Activated naive CD8-positive, alpha-beta T cell treated with anti-CD3 and anti-CD28 coated beads, Interleukin-2, amount 50 U/mL, for 24 hours (primary cell): ENCODE results near the gene KDM5A.
"Not testable (repeated sequence)": the region's sequence is repeated elsewhere in the genome, so short reads cannot be mapped to it uniquely, and the experiment has no call there.

Experiments used
- ATAC-seq: fragments of 150-1000 bp; cut with Tn5 transposase; one replicate; pipeline ENCODE4 v1.10.0; 2021
- DNase-seq: peaks from one replicate; pipeline ENCODE4 v3.0.0; 2021
- H3K27ac Mint-ChIP-seq: one replicate; pipeline ENCODE4 v1.8.0; 2021; ENCODE audit warnings: mild to moderate bottlenecking, mixed read lengths
- H3K27me3 Mint-ChIP-seq: one replicate; pipeline ENCODE4 v1.8.0; 2021; ENCODE audit warnings: mixed read lengths
- H3K36me3 Mint-ChIP-seq: one replicate; pipeline ENCODE4 v1.8.0; 2021; ENCODE audit warnings: low read depth, mixed read lengths
- H3K4me1 Mint-ChIP-seq: one replicate; pipeline ENCODE4 v1.8.0; 2021; ENCODE audit warnings: mixed read lengths
- H3K4me3 Mint-ChIP-seq: one replicate; pipeline ENCODE4 v1.8.0; 2021; ENCODE audit warnings: mild to moderate bottlenecking, moderate library complexity, mixed read lengths
- H3K9me3 Mint-ChIP-seq: one replicate; pipeline ENCODE4 v1.8.0; 2021; ENCODE audit warnings: mixed read lengths

Gene KDM5A

DNA sequence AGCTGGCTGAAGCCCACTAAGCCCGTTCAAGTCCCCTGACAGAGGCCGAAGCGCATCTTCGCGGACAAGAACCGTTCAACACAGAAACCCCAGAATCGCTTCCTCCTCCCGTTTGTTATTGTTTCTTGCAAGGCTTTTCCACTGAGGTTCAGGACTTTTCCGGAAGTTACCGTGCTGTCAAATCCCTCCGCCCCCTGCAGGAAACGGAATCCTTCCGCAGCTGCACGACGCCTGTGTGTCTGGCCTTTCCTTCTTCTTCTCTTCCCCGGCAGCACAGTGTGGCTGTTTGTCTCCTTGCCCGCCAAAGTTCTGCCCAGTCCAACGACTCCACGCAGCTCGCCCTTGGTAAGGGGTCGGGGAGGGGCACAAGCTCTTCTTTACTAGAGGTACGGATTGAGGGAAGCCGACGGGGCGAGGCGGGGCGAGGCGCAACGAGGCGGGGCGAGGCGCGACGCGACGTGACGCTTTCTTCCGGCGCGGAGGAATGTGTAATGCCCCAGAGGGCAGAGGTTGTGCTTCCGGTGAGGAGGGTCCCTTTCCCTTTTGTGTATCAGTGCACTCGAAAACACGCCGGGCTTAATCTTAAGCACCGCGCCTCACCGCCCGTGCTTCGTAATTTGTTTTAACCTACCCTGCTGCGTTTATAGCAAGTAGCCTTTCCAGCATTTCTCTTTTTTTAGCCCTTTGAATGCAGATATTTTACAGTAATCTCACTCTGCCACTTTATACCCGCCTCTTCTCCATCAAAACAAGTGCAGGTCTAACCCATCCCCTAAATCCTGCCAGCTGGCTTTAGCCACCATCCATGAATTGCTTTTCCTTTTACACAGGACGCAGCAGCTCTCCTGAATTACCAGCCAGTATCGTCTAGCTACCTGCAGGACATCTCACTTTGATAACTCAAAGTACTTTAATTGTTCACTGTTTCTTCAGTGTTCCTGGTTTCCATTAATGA, at the start of gene KDM5A:
Gene KDM5A, minus strand, starts transcription at position 179 of the 955 bp plus-strand sequence. CDS start 229 bp downstream, outside the sequence.
- Mint-ChIP-seq H3K36me3 (peaks cover 18% of the 10 kb centered on the region), H3K4me1 (peaks cover 40% of the 10 kb centered on the region), H3K4me3 (peak within 1 kb of the TSS; percentile 99), H3K27ac (peak within 1 kb of the TSS; percentile 100), H3K9me3 (no peaks in the 10 kb centered on the region), H3K27me3 (no peaks in the 10 kb centered on the region)
- DNase-seq (peak; percentile 89), ATAC-seq (peak; percentile 98)

DNA sequence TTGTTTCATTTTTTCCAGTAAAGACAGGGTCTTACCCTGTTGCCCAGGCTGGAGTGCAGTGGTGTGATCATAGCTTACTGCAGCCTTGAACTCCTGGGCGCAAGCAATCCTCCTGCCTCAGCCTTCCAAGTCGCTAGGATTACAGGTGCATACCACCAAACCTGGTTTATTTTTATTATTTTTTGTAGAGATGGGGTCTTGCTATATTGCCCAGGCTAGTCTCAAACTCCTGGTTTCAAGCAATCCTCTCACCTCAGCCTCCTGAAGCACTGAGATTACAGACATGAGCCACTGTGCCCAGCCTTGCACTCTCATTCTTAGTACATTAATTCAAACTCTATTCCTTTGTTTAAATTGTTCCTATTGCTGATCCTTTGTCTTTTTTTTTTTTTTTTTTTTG, 46.6 kb upstream of the KDM5A start:
- not testable (repeated sequence) for DNase-seq, H3K27ac Mint-ChIP-seq, H3K27me3 Mint-ChIP-seq, H3K4me1 Mint-ChIP-seq, H3K9me3 Mint-ChIP-seq, ATAC-seq, H3K4me3 Mint-ChIP-seq
- peaks cover 38% of the 10 kb centered on the region for H3K36me3 Mint-ChIP-seq

DNA sequence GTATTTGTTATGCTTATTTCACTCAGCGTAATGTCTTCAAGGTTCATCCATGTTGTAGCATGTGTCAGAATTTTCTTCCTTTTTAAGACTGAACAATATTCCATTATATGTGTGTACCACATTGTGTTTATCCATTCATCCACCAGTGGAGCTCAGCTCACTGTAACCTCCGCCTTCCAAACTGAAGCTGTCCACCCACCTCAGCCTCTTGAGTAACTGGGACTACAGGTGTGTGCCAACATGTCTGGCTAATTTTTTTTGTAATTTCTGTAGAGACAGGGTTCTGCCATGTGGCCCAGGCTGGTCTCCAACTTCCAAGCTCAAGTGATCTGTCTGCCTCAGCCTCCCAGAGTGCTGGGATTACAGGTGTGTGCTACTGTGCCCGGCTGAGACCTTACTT, 33.4 kb upstream of the KDM5A start:
- H3K27me3 Mint-ChIP-seq: no peaks in the 10 kb centered on the region
- peaks cover 27% of the 10 kb centered on the region for H3K36me3 Mint-ChIP-seq
- no peaks in the 10 kb centered on the region for H3K9me3 Mint-ChIP-seq
- no peak for ATAC-seq
- no peaks in the 10 kb centered on the region for H3K4me1 Mint-ChIP-seq
- DNase-seq: no peak
- no peak overlapping the region for H3K4me3 Mint-ChIP-seq
- no peak overlapping the region for H3K27ac Mint-ChIP-seq

DNA sequence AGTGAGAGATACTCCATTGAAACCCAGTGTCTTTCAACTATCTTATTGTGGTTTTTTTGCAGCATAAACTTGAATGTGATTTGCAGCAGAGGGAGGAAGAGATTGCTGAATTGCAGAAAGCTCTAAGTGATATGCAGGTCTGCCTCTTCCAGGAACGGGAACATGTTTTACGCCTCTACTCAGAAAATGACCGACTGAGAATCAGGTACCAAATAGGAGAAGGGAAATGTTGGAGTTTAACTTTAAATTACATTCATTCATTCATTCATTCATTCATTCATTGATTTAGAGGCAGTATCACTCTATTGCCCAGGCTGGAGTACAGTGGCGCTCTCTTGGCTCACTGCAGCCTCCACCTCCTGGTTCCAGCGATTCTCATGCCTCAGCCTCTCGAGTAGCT, 29.3 kb upstream of the KDM5A start:
- DNase-seq: no peak
- Mint-ChIP-seq H3K4me1 (no peaks in the 10 kb centered on the region), H3K9me3 (no peaks in the 10 kb centered on the region), H3K4me3 (no peak overlapping the region), H3K27ac (no peak overlapping the region), H3K36me3 (peaks cover 36% of the 10 kb centered on the region), H3K27me3 (no peaks in the 10 kb centered on the region)
- ATAC-seq: no peak

DNA sequence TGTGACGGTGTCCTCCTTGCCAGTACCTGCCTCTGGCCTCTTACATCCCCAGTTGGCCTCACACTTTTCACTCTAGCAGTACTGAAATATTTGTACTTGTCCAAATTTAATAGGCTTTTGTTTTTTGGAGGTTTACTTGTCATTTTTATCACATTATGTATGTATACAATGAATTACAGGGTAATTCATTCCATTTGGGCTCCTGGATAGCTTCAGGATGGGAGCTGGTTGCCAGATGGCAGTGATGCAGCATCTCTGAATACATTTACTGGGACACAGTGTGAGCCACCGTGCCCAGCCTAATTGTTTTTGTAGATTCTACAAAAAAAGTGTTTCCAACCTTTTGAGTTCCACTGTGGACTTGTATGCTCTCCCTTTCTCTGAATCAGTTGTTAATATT, 25.7 kb upstream of the KDM5A start:
- no peak overlapping the region for H3K27ac Mint-ChIP-seq

DNA sequence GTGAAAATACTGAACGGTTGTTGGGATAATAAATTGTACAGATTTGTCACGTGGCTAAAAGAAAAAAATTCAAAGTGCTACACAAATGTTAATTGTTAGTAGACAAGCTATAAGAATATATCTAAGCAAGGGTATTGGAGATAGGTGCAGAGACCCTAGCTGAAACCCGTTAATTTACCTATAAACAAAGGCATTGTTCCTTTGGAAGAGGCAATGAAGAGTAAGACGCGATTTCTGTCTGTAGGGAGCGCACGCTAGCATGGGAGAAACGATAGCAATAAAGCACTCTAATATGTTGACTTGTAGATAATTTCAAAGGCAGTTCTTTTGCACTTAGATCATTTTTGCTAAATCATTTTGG, 12.9 kb upstream of the KDM5A start:
- Mint-ChIP-seq H3K36me3 (peaks cover 2% of the 10 kb centered on the region), H3K27ac (no peak overlapping the region), H3K9me3 (no peaks in the 10 kb centered on the region), H3K4me3 (no peak overlapping the region), H3K4me1 (no peaks in the 10 kb centered on the region), H3K27me3 (no peaks in the 10 kb centered on the region)
- ATAC-seq: no peak
- no peak for DNase-seq

More for the DNA sequence above, 25.7 kb upstream of the KDM5A start:
- Mint-ChIP-seq H3K4me3 (no peak overlapping the region), H3K27me3 (no peaks in the 10 kb centered on the region), H3K9me3 (no peaks in the 10 kb centered on the region), H3K36me3 (peaks cover 34% of the 10 kb centered on the region), H3K4me1 (no peaks in the 10 kb centered on the region)
- DNase-seq (no peak), ATAC-seq (no peak)

DNA sequence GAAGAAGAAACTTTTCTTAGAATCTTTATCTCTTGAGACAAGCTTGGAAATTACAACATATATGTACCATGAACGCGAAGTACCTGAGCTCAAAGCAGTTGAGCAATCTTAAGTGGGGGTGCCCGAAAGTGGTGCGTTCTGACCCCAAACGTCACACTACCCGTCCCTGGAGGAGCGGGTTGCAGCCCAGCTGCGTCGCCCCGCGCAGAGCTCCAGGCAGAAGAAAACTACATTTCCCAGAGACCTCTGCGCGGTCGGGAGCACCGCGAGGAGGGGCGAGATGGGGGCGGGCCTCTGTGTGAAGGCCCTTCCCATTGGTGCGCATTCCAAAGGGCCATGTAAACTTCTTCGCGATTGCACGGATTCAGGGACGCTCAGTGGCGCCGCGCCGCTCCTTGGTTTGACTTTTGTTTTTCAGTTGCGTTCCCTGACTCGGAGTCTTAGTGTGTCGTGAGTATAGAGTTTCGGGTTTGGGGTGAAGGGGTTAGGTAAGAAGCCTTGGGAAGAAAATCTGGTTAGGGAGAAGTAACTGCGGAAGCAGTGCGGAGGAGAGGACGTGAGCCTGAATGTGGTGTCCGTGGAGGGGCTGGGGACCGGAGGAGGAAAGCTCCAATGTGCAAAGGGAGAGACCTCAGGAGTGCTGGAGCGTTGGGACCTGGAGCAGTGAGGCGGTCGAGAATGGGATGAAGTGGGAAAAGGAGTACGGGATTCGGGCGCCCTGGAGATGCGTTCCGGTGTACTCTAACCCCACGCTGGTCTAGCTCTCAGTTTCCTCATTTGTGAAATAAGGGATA, 12.3 kb upstream of the KDM5A start, which contains the start of gene CCDC77:
Gene CCDC77, plus strand, starts transcription at position 410 of the 794 bp plus-strand sequence. CDS start 7,740 bp downstream, outside the sequence.
- H3K27me3 Mint-ChIP-seq: no peaks in the 10 kb centered on the region

DNA sequence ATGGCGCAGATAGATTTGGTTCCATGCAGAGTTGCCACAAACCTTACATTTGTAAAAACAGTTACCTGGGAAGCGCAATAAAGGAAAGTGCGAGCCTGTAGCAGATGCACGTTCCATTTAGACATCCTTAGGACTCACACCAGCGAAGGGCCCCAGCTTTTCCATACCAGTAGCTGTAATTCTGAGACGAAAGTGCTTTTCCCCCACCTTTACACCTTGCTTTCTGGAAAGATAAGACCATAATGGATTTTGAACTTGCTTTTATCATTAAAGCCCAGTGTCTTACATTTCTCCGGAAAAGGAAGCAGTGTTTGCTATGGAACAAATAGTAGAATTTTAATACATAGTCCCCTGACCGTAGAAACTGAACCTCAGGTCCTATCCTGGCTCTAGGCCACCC, 11.7 kb upstream of the KDM5A start:
- peaks cover 2% of the 10 kb centered on the region for H3K36me3 Mint-ChIP-seq
- H3K4me3 Mint-ChIP-seq: no peak overlapping the region
- H3K27ac Mint-ChIP-seq: no peak overlapping the region
- ATAC-seq (no peak), DNase-seq (no peak)
- H3K4me1 Mint-ChIP-seq: no peaks in the 10 kb centered on the region
- H3K9me3 Mint-ChIP-seq: no peaks in the 10 kb centered on the region
- H3K27me3 Mint-ChIP-seq: no peaks in the 10 kb centered on the region

More for the DNA sequence above, 12.3 kb upstream of the KDM5A start, which contains the start of gene CCDC77:
- Mint-ChIP-seq H3K4me3 (no peak within 1 kb of the TSS), H3K27ac (no peak within 1 kb of the TSS), H3K4me1 (no peaks in the 10 kb centered on the region), H3K36me3 (peaks cover 2% of the 10 kb centered on the region), H3K9me3 (no peaks in the 10 kb centered on the region)
- DNase-seq (peak; percentile 91), ATAC-seq (peak; percentile 99)

DNA sequence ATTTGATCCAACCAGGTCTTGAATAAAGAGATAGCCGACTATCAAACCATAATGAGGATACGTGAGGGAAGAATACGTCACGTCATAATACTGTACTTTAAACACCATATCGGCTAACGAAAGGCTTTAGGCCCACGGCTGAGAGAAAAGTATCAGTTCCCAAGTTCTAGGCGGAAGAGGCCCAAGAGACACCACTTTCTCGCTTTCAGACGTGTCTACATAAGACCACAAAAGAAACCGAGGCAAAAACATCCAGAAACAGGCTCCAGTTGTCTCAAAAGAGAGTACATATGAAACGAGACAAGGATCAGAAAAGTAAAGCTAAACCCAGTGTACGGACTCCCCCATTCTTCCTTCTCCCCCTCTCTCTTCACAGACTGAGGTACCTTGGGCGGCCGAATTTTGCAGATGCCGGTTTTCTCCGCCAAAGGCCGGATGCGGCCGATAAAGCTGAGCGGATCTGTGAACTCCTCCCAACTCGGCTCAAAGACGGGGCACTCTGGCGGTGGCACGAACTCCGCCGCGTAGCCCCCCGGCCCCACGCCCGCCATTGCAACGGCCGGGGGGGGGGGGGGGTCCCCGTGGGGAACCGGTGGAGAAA, 479 bp downstream of the KDM5A start:
- ATAC-seq: peak; percentile 20
- H3K27me3 Mint-ChIP-seq: no peaks in the 10 kb centered on the region
- peak overlapping the region; percentile 100 for H3K27ac Mint-ChIP-seq
- peaks cover 40% of the 10 kb centered on the region for H3K4me1 Mint-ChIP-seq
- H3K36me3 Mint-ChIP-seq: peaks cover 24% of the 10 kb centered on the region
- H3K4me3 Mint-ChIP-seq: peak overlapping the region; percentile 99
- H3K9me3 Mint-ChIP-seq: no peaks in the 10 kb centered on the region
- DNase-seq: peak; percentile 46

DNA sequence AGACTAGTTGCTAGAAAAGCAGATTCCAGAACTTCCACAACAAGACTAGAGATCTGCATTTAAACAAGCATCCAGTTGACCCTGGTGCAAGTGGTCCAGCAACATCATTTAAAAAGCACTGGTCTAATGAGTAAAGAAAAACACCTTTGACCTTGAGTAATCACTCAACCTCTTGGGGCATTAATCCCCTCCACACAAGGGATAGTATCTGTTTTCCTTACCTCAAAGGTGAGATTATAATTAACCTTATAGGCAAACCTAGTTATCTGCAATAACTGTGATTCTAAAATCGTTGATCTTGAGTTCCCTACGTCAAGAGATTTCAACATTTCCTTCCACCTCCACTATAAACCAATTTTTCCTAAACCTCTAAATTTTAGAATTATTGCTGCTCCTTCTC, 1.1 kb downstream of the KDM5A start:
- no peak for DNase-seq
- Mint-ChIP-seq H3K4me1 (peaks cover 42% of the 10 kb centered on the region), H3K36me3 (peaks cover 28% of the 10 kb centered on the region), H3K27me3 (no peaks in the 10 kb centered on the region), H3K4me3 (peak overlapping the region; percentile 99), H3K9me3 (no peaks in the 10 kb centered on the region), H3K27ac (peak overlapping the region; percentile 100)
- no peak for ATAC-seq

DNA sequence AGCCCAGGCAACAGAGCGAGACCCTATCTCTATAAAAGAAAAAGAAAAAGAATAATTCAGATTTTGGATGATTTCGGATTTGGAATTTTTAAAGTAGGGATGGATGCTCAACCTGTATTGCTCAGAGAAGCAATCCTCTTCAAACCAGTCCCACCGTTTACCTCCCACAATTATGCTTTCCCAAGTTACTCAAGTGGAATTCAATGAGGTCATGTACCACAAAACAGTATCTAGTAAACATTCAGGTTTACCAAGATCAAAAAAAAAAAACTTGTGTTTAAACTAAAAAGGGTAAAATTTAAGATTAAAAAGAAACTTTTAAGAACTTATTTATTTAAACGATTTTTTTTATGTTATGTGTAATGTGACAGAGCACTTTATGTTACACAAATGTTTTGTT, 2.5 kb downstream of the KDM5A start:
- H3K27ac Mint-ChIP-seq: peak overlapping the region; percentile 18
- DNase-seq (no peak), ATAC-seq (no peak)
- peaks cover 32% of the 10 kb centered on the region for H3K36me3 Mint-ChIP-seq
- peaks cover 43% of the 10 kb centered on the region for H3K4me1 Mint-ChIP-seq
- no peaks in the 10 kb centered on the region for H3K27me3 Mint-ChIP-seq
- H3K4me3 Mint-ChIP-seq: peak overlapping the region; percentile 99
- no peaks in the 10 kb centered on the region for H3K9me3 Mint-ChIP-seq

DNA sequence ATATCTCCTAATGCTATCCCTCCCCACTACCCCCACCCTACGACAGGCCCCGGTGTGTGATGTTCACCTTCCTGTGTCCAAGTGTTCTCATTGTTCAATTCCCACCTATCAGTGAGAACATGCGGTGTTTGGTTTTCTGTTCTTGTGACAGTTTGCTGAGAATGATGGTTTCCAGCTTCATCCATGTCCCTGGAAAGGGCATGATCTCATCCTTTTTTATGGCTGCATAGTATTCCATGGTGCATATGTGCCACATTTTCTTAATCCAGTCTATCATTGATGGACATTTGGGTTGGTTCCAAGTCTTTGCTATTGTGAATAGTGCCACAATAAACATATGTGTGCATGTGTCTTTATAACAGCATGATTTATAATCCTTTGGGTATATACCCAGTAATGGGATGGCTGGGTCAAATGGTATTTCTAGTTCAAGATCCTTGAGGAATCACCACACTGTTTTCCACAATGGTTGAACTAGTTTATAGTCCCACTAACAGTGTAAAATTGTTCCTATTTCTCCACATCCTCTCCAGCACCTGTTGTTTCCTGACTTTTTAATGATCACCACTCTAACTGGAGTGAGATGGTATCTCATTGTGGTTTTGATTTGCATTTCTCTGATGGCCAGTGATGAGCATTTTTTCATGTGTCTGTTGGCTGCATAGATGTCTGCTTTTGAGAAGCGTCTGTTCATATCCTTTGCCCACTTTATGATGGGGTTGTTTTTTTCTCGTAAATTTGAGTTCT, 18.2 kb downstream of the KDM5A start:
- H3K36me3 Mint-ChIP-seq: peaks cover 88% of the 10 kb centered on the region
- not testable (repeated sequence) for ATAC-seq, H3K4me1 Mint-ChIP-seq, H3K27ac Mint-ChIP-seq, H3K4me3 Mint-ChIP-seq, H3K27me3 Mint-ChIP-seq, DNase-seq, H3K9me3 Mint-ChIP-seq

DNA sequence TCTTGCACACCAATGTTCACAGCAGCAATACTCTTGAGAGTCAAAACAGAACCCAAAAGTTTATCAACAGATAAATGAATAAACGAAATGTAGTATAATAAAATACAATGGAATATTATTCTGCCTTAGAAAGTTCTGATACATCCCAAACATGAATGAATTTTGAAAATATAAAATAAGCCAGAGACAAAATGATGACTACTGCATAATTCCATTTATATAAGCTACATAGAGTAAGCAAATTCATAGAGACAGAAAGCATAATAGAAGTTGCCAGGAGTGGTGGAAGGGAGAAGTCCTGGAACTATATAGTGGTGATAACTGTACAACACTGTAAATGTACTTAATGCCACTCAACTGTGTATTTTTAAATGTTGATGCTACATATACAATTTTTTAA, 21.1 kb downstream of the KDM5A start:
- Mint-ChIP-seq H3K4me1 (no peaks in the 10 kb centered on the region), H3K36me3 (peaks cover 82% of the 10 kb centered on the region), H3K27me3 (no peaks in the 10 kb centered on the region), H3K9me3 (peaks cover 4% of the 10 kb centered on the region), H3K27ac (no peak overlapping the region), H3K4me3 (no peak overlapping the region)
- ATAC-seq (no peak), DNase-seq (no peak)

DNA sequence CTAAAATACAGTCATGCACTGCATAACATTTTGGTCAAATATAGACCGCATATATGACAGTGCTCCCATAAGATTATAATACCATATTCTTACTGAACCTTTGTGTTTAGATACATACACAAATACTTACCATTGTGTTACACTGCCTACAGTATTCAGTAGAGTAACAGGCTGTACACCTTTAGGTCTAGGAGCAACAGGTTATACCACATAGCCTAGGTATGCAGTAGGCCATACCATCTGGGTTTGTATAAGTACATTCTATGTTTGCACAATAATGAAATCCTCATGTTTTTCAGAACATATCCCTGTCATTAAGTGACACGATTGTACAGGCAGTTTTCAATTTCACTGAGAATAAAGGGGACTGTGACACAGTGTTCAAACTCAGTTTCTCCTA, 22.3 kb downstream of the KDM5A start:
- Mint-ChIP-seq H3K9me3 (peaks cover 4% of the 10 kb centered on the region), H3K4me1 (peaks cover 2% of the 10 kb centered on the region), H3K27me3 (no peaks in the 10 kb centered on the region), H3K4me3 (no peak overlapping the region), H3K36me3 (peaks cover 79% of the 10 kb centered on the region), H3K27ac (no peak overlapping the region)
- no peak for ATAC-seq
- DNase-seq: no peak
